Fibroblast of lung (primary cell): ENCODE results near the gene TMEM272.

ENCODE experiments used
- CTCF ChIP-seq, 2 donors: IDR thresholded peaks in 1 of 2; conservative IDR thresholded peaks in 1 of 2; 1 replicate in 1 of 2; 2 replicates in 1 of 2; pipeline ENCODE4 v1.5.1; 2011 to 2012; ENCODE audit warnings: low read length in 2 of 2, control low read depth in 1 of 2, inconsistent platforms in 1 of 2, low read depth in 1 of 2, mild to moderate bottlenecking in 1 of 2
- EZH2 ChIP-seq: IDR thresholded peaks from 2 replicates; pipeline ENCODE4 v1.5.1; 2012; ENCODE audit warnings: low read length, control low read depth, mild to moderate bottlenecking; ENCODE audit errors: missing control alignments

GRCh38 chr13:51778392-51778791, 66.6 kb downstream of the TMEM272 start:
- TF ChIP-seq CTCF (conservative IDR thresholded peaks at IDR 0.05 in 1 of 2, IDR thresholded peaks at IDR 0.05 in 1 of 2; ENCODE audit: low read depth in 1 of 2, low read length in 2 of 2), result no peak
- no peak for TF ChIP-seq EZH2
